Fibroblast of skin of scalp (primary cell): ENCODE measurements around the gene CACNG8. TPM values are rescaled to one million over a fixed set of nuclear protein-coding genes. Genes with fewer than 3 reads are reported as not detected.
"Not testable (repeated sequence)": the region's sequence is repeated elsewhere in the genome, so short reads cannot be mapped to it uniquely, and the experiment has no call there.

Experiments used
- DNase-seq: peaks from one replicate; pipeline ENCODE4 v3.0.0-alpha.2; 2013
- polyA plus RNA-seq, 2 experiments: library from polyadenylated mRNA; unstranded; fragments of 120-200 nt; gene quantifications; one replicate each; pipeline ENCODE4 v1.2.1, GENCODE V29; 2013; ENCODE audit not compliant: insufficient read length in 2 of 2

Gene CACNG8
- 0.05 TPM for polyA plus RNA-seq (2013, experiment 1 of 2; ENCODE audit: insufficient read length)
- 0.11 TPM for polyA plus RNA-seq (2013, experiment 2 of 2; ENCODE audit: insufficient read length)

GRCh38 chr19:53962887-53963431, at the start of gene CACNG8:
CACNG8 (plus strand) TSS chr19:53962937.
- no peak for DNase-seq

DNA sequence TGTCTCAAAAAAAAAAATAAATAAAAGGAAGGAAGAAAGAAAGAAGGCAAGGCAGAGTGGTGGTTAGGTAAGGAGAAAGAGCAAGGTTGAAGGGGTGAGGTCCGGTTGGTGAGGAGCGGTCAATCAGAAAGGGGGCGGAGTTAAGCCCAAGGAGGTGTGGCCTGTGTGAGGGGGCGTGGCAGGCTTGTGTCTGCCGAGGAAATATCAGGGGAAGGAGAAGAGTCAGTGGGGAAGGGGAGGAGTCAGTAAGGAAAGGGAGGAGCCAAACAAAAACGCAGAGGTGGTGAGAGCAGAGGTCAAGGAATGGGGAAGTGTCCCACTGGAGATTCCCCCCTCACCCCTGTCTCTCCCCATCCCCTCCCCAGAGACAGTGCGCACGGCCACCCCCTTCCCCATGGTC, 47.7 kb upstream of the CACNG8 start:
- no peak for DNase-seq

- DNase-seq = no peak
Measured at GRCh38 chr19:53916004-53916403, 46.7 kb upstream of the CACNG8 start.

DNA sequence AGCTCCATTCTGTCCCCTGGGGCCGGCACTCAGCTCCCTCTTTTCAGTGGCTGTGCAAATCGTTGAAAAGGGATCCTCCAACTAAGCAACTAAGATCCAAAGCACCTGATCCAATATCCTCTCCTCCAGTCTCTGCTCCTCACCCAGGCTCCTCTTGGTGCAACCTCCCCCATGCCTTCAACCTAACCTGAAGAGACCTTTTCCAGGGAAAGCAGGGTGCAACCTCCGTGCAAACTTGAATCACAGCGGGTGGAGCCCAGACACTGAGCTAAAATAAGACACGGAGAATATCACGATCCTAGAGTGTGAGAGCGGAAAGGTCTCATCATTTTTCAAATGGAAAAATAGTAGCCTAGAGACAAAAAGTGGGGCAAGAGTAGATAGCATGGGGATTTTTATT, 45.4 kb upstream of the CACNG8 start:
- no peak for DNase-seq

- peak; percentile 44 for DNase-seq
Measured at GRCh38 chr19:53927739-53928138, 35.0 kb upstream of the CACNG8 start.

DNA sequence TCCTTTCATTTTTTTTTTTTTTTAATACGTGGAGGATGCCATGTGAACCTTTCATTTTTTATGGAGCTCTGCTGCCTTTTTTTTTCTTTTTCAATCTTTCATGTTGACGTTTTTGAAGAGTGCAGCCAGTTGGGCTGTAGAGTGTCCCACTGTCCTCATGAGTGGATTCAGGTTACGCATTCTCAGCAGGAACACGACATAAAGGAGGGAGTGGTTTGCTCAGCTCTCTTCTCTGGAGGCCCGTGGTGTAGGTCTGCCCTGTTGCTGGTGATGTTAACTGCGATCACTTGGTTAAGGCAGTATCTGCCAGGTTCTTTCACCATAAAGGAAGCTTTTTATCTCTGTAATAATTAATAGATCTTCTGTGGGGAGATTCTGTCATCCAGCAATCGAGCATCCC, 26.7 kb upstream of the CACNG8 start:
- DNase-seq = no peak

DNA sequence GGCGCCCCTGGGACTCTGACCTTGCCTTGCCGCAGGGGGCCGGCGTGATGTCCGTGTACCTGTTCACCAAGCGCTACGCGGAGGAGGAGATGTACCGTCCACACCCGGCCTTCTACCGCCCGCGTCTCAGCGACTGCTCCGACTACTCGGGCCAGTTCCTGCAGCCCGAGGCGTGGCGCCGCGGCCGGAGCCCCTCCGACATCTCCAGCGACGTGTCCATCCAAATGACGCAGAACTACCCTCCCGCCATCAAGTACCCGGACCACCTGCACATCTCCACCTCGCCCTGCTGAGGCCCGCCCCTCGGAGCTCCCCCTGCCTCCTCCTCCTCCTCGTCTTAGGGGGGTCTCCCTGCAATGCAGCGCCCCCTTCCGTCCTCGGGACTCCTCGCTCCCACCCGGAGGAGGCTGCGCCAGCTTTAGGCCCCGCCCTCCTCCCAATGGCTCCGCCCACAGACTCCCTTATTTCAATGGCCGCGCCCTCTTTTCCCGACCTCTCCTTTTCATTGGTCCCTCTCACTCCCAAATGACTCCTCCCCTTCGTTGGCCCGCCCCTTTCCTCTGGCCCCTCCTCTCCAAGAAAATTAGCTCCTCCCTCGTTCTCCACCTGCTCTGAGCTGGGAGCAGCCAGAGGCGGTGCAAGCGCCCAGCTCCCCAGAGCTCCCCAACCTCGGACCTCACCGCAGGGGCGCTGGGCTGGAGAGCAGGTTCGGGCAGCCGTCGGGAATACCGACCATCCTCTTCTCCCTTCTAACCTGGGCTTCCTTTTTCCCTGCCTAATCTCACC, 20.5 kb upstream of the CACNG8 start:
- no peak for DNase-seq

DNA sequence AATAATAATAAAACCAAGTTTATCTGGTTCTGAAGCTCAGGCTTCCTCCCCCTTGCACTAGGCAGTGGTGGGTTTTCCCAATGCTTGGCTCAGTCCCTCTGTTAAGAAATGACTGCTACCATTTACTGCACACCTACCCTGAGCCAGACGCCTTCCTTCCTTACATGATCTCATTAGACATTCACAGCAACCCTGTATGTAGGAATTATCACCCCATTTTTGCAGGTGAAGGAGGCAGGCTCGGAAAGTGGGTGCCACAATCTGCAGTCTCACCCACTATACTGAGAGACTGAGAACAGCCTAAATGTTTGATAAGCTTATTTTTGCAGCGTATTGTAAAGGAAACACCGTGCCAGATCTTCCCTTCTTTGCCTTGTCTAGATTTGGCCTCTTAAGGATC, 18.3 kb upstream of the CACNG8 start:
- DNase-seq = no peak

GRCh38 chr19:53944933-53945332, 17.8 kb upstream of the CACNG8 start:
- DNase-seq = no peak

DNA sequence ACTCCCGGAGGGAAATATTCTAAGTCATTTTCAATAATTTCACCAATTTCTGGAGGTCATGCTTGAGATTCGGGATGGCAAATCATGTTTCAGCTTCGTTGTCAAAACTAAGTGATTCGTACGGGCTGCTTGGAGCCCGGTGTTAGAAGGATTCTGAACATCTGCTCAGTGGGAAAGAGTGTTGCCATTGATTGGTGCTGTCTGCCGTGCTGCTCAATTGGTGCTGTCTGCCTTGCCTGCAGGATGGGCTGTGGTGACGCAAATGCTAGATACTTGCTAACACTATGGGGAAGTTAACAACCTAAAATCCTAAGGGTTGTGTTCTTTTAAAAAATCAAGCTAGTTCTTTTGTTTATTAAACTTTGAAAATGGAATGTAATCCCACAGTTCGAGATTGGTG, 17.3 kb upstream of the CACNG8 start:
- no peak for DNase-seq

GRCh38 chr19:53945998-53946397, 16.7 kb upstream of the CACNG8 start:
- DNase-seq = no peak

DNA sequence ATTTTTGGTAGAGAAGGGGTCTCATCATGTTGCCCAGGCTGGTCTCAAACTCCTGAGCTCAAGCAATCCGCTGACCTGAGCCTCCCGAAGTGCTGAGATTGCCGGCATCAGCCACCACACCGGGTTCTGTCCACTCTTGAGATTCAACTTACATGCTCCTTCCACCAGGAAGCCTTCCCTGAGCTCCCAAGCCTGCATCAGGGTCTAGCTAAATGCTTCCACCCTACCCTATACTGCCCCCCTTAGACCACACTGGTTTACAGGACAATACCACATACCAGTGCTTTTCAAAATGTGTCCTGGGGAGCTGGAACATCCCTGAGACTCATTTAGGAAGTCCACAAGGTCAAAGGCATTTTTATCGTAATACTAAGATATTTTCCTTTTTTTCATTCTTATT, 15.1 kb upstream of the CACNG8 start:
- no peak for DNase-seq

DNA sequence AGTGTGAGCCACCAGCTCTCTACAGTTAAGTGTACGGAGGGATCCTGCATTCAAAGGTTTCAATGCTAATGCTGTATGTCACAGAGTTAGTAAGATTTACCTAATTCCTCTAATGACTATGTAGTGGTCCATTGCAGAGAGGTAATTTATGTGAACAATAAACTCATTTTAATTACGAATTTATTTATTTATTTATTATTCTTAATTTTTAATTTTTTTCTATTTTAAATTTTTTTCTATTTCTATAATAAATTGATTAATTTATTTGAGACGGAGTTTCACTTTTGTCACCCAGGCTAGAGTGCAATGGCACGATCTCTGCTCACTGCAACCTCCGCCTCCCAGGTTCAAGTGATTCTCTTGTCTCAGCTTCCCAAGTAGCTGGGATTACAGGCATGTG, 14.1 kb upstream of the CACNG8 start:
- not testable (repeated sequence) for DNase-seq

DNA sequence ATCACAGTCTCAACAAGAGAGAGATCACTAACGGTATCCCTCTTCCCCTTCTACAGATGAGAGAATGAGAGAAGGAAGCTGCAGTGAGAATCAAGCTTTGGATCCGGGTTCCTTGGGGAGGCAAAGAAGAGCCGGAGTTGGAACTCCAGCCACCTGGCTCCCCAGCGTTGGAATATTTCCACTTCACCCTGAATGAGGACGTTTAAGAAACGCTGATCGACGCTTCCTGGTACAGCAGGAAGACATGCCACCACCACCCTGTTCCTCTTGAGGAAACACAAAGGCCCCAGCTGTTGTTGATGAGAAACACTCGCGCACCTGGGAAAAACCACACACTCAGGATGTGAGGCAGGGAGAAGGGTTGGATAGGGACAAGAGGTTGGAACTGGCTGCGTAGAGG, 11.3 kb upstream of the CACNG8 start:
- no peak for DNase-seq

GRCh38 chr19:53951947-53952346, 10.8 kb upstream of the CACNG8 start:
- DNase-seq = no peak

- no peak for DNase-seq
Measured at GRCh38 chr19:53953383-53953782, 9.4 kb upstream of the CACNG8 start.

GRCh38 chr19:53957448-53958167, 5.1 kb upstream of the CACNG8 start:
- DNase-seq = no peak

GRCh38 chr19:53958168-53958571, 4.6 kb upstream of the CACNG8 start:
- no peak for DNase-seq

DNA sequence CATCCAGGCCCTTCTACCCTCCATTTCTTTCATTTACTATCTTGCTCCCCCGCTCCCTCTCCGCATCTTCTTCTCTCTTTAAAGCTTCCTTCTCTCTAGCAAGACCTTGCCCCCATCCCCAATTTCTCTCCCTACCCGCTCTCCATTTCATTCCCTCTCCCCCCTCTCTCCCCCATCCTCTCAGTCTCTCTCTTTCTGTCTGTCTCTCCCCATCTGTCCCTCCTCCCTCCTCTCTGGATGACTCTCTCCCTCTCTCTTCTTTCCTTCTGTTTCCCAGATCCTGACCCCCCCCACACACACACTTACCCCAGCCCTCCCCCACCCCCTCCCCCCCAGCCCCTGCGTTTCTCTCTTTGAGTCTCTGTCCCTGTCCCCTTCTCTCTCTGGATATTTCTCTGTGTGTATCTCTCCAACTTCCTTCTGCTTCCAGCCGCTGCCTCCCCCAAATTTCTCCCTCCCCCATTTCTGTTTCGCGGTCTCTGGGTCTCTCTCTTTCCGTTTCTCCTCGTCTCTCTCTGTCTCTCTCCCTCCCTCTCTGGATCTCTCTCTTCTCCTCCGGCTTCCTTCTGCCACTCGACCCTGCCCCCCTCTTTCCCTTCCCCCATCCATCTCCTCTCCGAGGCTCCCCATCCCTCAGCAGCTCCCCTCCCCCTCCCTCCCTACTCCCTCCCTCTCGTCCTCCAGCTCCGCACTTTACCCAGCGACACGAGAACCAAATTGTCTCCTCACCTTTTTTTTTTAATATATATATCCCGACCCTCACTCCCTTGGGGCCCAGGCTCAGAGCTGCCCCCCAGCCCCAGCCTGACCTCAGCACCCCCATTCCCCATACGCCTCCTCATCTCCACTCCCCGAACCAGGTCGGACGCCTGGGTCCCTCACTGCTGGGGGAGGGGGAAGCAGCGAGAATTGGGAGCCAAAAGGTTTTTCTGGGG, 3.6 kb upstream of the CACNG8 start:
- no peak for DNase-seq

GRCh38 chr19:53960187-53960586, 2.5 kb upstream of the CACNG8 start:
- DNase-seq = no peak

DNA sequence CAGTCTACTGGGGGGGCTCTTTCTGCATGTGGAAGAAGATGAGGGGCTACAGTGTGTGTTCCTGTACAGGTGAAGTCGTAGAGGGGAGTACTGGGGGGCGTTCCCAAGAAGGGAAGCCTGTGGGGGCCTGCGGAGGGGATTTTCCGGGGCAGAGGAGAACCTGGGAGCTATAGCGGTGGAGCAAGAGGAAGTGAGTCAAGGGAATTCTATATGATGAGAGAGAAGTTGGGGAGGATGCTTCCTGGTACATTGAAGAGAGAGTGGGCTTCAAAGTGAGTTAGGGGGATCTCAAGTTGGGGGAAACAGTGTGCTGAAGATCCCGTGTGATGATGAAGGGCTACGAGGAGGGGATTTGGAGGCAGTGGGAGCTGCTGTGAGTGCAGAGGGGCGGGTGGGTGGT, 1.9 kb upstream of the CACNG8 start:
- no peak for DNase-seq

DNA sequence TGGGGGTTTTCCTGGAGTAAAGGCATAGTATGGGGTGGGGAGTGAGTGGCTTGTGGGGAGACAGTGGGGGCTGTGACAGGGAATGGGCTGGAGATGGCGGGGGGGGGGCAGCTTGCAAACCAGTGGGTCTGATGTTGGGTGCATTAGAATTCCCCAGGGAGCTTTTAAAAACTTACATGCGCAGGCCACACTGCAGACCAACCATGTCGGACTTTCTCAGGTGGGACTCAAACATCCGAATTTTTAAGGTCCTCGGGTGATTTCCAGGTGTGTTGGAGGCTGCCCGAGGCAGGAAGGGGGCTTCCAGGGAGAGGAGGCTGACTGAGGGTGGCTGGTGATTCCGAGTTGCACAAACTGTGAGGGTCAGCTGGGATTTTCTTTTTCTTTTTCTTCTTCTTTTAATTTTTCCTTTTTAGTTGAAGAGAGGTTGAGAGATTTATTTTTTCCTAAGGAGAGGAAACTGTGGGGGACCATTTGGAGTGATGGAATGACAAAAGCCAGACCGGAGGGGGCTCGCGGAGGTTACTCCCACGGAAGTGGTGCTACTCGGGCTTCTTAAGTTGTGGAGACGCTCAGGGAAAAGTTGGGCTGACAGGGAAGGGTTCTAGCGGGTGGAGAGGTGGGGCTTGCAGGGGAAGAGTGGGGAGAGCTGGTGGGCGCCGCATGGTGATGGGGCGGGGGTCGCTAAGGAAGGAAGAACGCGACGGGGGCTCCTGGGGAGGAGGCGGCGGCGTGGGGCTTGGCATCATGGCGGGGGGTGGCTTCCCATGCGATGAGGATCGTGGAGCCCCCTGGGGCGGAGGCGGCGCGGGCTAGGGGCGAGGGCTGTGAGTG, 997 bp upstream of the CACNG8 start:
- DNase-seq = no peak
